Stimulated activated CD4-positive, alpha-beta T cell treated with anti-CD3 and anti-CD28 coated beads, Interleukin-4, amount 100 ng/mL, for 4 hours (primary cell): Measurements from ENCODE around the gene RASSF3.
"Not testable (repeated sequence)": the region's sequence is repeated elsewhere in the genome, so short reads cannot be mapped to it uniquely, and the experiment has no call there.

Source experiments
- DNase-seq, 2 experiments: peaks; one replicate each; pipeline ENCODE4 v3.0.0-alpha.2; 2020

Gene RASSF3

GRCh38 chr12:64634508-64635092 is 24.3 kb downstream of the RASSF3 start:
- DNase-seq, result no peak

- DNase-seq, result no peak
Measured at GRCh38 chr12:64635356-64635998, 25.2 kb downstream of the RASSF3 start.

GRCh38 chr12:64636856-64637255 is 26.6 kb downstream of the RASSF3 start:
- DNase-seq, result no peak

GRCh38 chr12:64639466-64639865 is 29.2 kb downstream of the RASSF3 start:
- DNase-seq, result no peak

- DNase-seq, result no peak
Measured at GRCh38 chr12:64646318-64646717, 36.0 kb downstream of the RASSF3 start.

GRCh38 chr12:64649487-64649886 is 39.2 kb downstream of the RASSF3 start:
- no peak for DNase-seq

GRCh38 chr12:64650762-64651161 is 40.5 kb downstream of the RASSF3 start:
- DNase-seq, result no peak

- no peak for DNase-seq
Measured at GRCh38 chr12:64652346-64652745, 42.1 kb downstream of the RASSF3 start.

- no peak for DNase-seq
Measured at GRCh38 chr12:64653123-64653522, 42.8 kb downstream of the RASSF3 start.

GRCh38 chr12:64653907-64654306 is 43.6 kb downstream of the RASSF3 start:
- DNase-seq, result not testable (repeated sequence)

- no peak for DNase-seq
Measured at GRCh38 chr12:64655141-64655540, 44.8 kb downstream of the RASSF3 start.

GRCh38 chr12:64656429-64656828 is 46.1 kb downstream of the RASSF3 start:
- DNase-seq, result no peak

- DNase-seq, result no peak
Measured at GRCh38 chr12:64658892-64659481, 48.7 kb downstream of the RASSF3 start.

- no peak for DNase-seq
Measured at GRCh38 chr12:64660237-64661018, 50.1 kb downstream of the RASSF3 start.

GRCh38 chr12:64663015-64663414 is 52.7 kb downstream of the RASSF3 start:
- DNase-seq, result no peak

- DNase-seq, result peak in 1 of 2 experiments; percentile 49
Measured at GRCh38 chr12:64665514-64665913, 55.2 kb downstream of the RASSF3 start.

GRCh38 chr12:64666054-64666914 is 56.0 kb downstream of the RASSF3 start:
- no peak for DNase-seq

GRCh38 chr12:64667793-64668192 is 57.5 kb downstream of the RASSF3 start:
- DNase-seq, result no peak

GRCh38 chr12:64669270-64669842 is 59.1 kb downstream of the RASSF3 start:
- DNase-seq, result peak in 1 of 2 experiments; percentile 35

GRCh38 chr12:64670019-64670418 is 59.7 kb downstream of the RASSF3 start:
- DNase-seq, result no peak

GRCh38 chr12:64670919-64671639 is 60.8 kb downstream of the RASSF3 start:
- peak in 1 of 2 experiments; percentile 17 for DNase-seq

GRCh38 chr12:64671681-64672080 is 61.4 kb downstream of the RASSF3 start:
- no peak for DNase-seq
